Loucy (cell line): ENCODE data around the gene SYT7.

Experiments
- H2AFZ ChIP-seq: fragments of 200-600 bp; sonication (generic); 2 replicates; pipeline ENCODE4 v1.6.0; 2016; ENCODE audit warnings: antibody characterized with exemption, mild to moderate bottlenecking, low read length, moderate library complexity
- H3F3A ChIP-seq: fragments of 200-600 bp; 2 replicates; pipeline ENCODE4 v1.6.0; 2016; ENCODE audit warnings: antibody characterized with exemption, low read depth, mild to moderate bottlenecking
- H3K27me3 ChIP-seq: fragments of 200-600 bp; sonication (generic); 2 replicates; pipeline ENCODE4 v1.6.1; 2014; ENCODE audit warnings: low read length, mild to moderate bottlenecking; ENCODE audit not compliant: insufficient read depth, poor library complexity, severe bottlenecking
- H3K36me3 ChIP-seq: fragments of 200-600 bp; sonication (generic); 2 replicates; pipeline ENCODE4 v1.6.1; 2016; ENCODE audit warnings: low read length; ENCODE audit not compliant: insufficient read depth
- H3K4me1 ChIP-seq: fragments of 200-600 bp; sonication (generic); 2 replicates; pipeline ENCODE4 v1.5.1; 2014; ENCODE audit warnings: low read length, mild to moderate bottlenecking; ENCODE audit not compliant: insufficient read depth, poor library complexity, severe bottlenecking
- H3K4me2 ChIP-seq: fragments of 200-600 bp; sonication (generic); 2 replicates; pipeline ENCODE4 v1.6.0; 2014; ENCODE audit warnings: antibody characterized with exemption, low read length, low read depth, mild to moderate bottlenecking; ENCODE audit not compliant: poor library complexity, severe bottlenecking
- H3K4me3 ChIP-seq: fragments of 200-600 bp; sonication (generic); 2 replicates; pipeline ENCODE4 v1.5.1; 2014; ENCODE audit warnings: low read length, mild to moderate bottlenecking, mixed read lengths; ENCODE audit not compliant: poor library complexity, severe bottlenecking
- H3K79me2 ChIP-seq: fragments of 200-600 bp; sonication (generic); 2 replicates; pipeline ENCODE4 v1.6.1; 2014; ENCODE audit warnings: low read length; ENCODE audit not compliant: insufficient read depth
- H3K9ac ChIP-seq: fragments of 200-600 bp; sonication (generic); 2 replicates; pipeline ENCODE4 v1.6.0; 2014; ENCODE audit warnings: mild to moderate bottlenecking, low read depth, low read length, moderate library complexity; ENCODE audit not compliant: poor library complexity, severe bottlenecking
- H3K9me2 ChIP-seq: fragments of 200-600 bp; sonication (generic); replicated peaks from 2 replicates; pipeline ENCODE4 v1.6.1; 2016; ENCODE audit warnings: low read depth, low read length, mixed read lengths
- H3K9me3 ChIP-seq: fragments of 200-600 bp; sonication (generic); 2 replicates; pipeline ENCODE4 v1.6.1; 2014; ENCODE audit warnings: mild to moderate bottlenecking, antibody characterized with exemption, low read length, low read depth; ENCODE audit not compliant: insufficient read depth
- H4K20me1 ChIP-seq: fragments of 200-600 bp; sonication (generic); 2 replicates; pipeline ENCODE4 v1.6.0; 2014; ENCODE audit warnings: antibody characterized with exemption, low read length, mild to moderate bottlenecking; ENCODE audit not compliant: insufficient read depth, poor library complexity, severe bottlenecking
- CTCF ChIP-seq: fragments of 200-600 bp; sonication (generic); conservative IDR thresholded peaks from 2 replicates; pipeline ENCODE4 v1.5.1; 2014; ENCODE audit warnings: mild to moderate bottlenecking, antibody characterized with exemption, low read length
- EZH2phosphoT487 ChIP-seq: fragments of 200-600 bp; IDR thresholded peaks from 2 replicates; pipeline ENCODE4 v1.6.1; 2018; ENCODE audit warnings: antibody characterized with exemption, mild to moderate bottlenecking, moderate library complexity, borderline replicate concordance

SYT7 gene

GRCh38 chr11:61518032-61518795 is 62.7 kb downstream of the SYT7 start:
- H3K9me3 ChIP-seq = no peaks in the 10 kb centered on the region
- no peak overlapping the region for H3K4me3 ChIP-seq
- H3K9me2 ChIP-seq = no peaks in the 10 kb centered on the region
- H3K36me3 ChIP-seq = no peaks in the 10 kb centered on the region
- no peak overlapping the region for H3K9ac ChIP-seq
- H3K79me2 ChIP-seq = no peaks in the 10 kb centered on the region
- no peaks in the 10 kb centered on the region for H3K4me1 ChIP-seq
- H4K20me1 ChIP-seq = no peaks in the 10 kb centered on the region
- no peaks in the 10 kb centered on the region for H3K27me3 ChIP-seq
- no peak for TF ChIP-seq CTCF
- TF ChIP-seq EZH2phosphoT487 = no peak
- H3K4me2 ChIP-seq = no peak overlapping the region
- H2AFZ ChIP-seq = no peak overlapping the region
- H3F3A ChIP-seq = no peaks in the 10 kb centered on the region

- H3K9ac ChIP-seq = no peak overlapping the region
- no peak for TF ChIP-seq EZH2phosphoT487
- TF ChIP-seq CTCF = peak; percentile 99
- H3K9me3 ChIP-seq = no peaks in the 10 kb centered on the region
- H3F3A ChIP-seq = no peaks in the 10 kb centered on the region
- no peaks in the 10 kb centered on the region for H3K79me2 ChIP-seq
- H3K36me3 ChIP-seq = no peaks in the 10 kb centered on the region
- H3K27me3 ChIP-seq = no peaks in the 10 kb centered on the region
- no peak overlapping the region for H3K4me2 ChIP-seq
- H4K20me1 ChIP-seq = no peaks in the 10 kb centered on the region
- no peak overlapping the region for H3K4me3 ChIP-seq
- no peaks in the 10 kb centered on the region for H3K4me1 ChIP-seq
- H3K9me2 ChIP-seq = no peaks in the 10 kb centered on the region
- H2AFZ ChIP-seq = peak overlapping the region; percentile 60; the same call in 1 of the 2 replicates
These were observed 64.0 kb downstream of the SYT7 start for GRCh38 chr11:61516675-61517572.

GRCh38 chr11:61516191-61516590 is 64.7 kb downstream of the SYT7 start:
- Histone ChIP-seq H3K36me3 (no peaks in the 10 kb centered on the region), H3F3A (no peaks in the 10 kb centered on the region), H3K4me1 (no peaks in the 10 kb centered on the region), H4K20me1 (no peaks in the 10 kb centered on the region), H3K4me2 (no peak overlapping the region), H3K27me3 (no peaks in the 10 kb centered on the region), H3K9me2 (no peaks in the 10 kb centered on the region), H3K4me3 (no peak overlapping the region), H3K9me3 (no peaks in the 10 kb centered on the region), H3K79me2 (no peaks in the 10 kb centered on the region), H3K9ac (no peak overlapping the region), H2AFZ (peak overlapping the region; percentile 60; the same call in 1 of the 2 replicates)
- TF ChIP-seq EZH2phosphoT487 (no peak), CTCF (no peak)
